Upper lobe of right lung (tissue), 1 donor: ENCODE measurements around the gene STK4. TPM values are rescaled to one million over a fixed set of nuclear protein-coding genes. Genes with fewer than 3 reads are reported as not detected.
"Not testable (repeated sequence)": the region's sequence is repeated elsewhere in the genome, so short reads cannot be mapped to it uniquely, and the experiment has no call there.

Source experiments
- ATAC-seq: fragments of 200-7000 bp; cut with Tn5 transposase; one replicate; pipeline ENCODE4 v1.9.1; 2020; ENCODE audit warnings: mild to moderate bottlenecking, moderate library complexity
- DNase-seq: peaks from one replicate; pipeline ENCODE4 v3.0.0-alpha.2; 2020
- H3K27ac ChIP-seq: fragments of 200-600 bp; one replicate; pipeline ENCODE4 v1.8.0; 2022
- H3K27me3 ChIP-seq: fragments of 200-600 bp; one replicate; pipeline ENCODE4 v1.8.0; 2022; ENCODE audit warnings: mild to moderate bottlenecking
- H3K36me3 ChIP-seq: fragments of 200-600 bp; one replicate; pipeline ENCODE4 v1.8.0; 2022
- H3K4me1 ChIP-seq: fragments of 200-600 bp; one replicate; pipeline ENCODE4 v1.8.0; 2022
- H3K4me3 ChIP-seq: fragments of 200-600 bp; one replicate; pipeline ENCODE4 v1.8.0; 2022; ENCODE audit warnings: mild to moderate bottlenecking
- H3K9me3 ChIP-seq: fragments of 200-600 bp; one replicate; pipeline ENCODE4 v1.8.0; 2022
- CTCF ChIP-seq: fragments of 200-600 bp; IDR thresholded peaks from one replicate; pipeline ENCODE4 v1.8.0; 2022; ENCODE audit warnings: antibody characterized with exemption
- intact Hi-C: fragments of 100-400 bp; cut with DNase I; formaldehyde crosslinking; loops from one replicate; pipeline ENCODE4 v1.11.0; 2022
- total RNA-seq: library from RNA; stranded (reverse); fragmentation: NEBNext Ultra II Directional; extraction: Animal tissue kit (Norgen Biotek cat#: 25700); gene quantifications from one replicate; pipeline ENCODE4 v1.2.1, GENCODE V29; 2021
- donor health status: DM: no; HTN: yes; CAD: no; lungs with severe emphysema.

The STK4 gene
- total RNA-seq, 1 donor from 2014 or later = 52.6 TPM

DNA sequence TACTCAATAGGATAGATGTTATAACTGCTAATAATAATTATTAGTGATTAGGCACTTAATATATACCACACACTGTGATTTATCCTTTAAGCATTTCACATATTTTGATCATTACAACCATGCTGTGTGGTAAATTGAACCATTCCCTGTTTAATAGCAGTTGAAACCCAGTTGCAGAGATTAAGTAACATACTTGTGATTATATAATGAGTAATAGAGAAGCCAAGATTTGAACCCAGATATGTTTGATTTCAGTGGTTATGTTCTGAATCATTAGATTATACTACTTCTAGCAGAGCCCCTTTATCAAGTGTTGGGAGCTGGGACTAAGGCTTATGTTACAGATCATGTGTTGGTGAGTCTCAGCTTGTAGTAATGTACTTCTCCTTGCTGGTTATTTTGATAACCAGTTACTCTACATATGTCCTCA, 44.1 kb downstream of the STK4 start:
- no peak for ATAC-seq
- Histone ChIP-seq H3K27me3 (no peaks in the 10 kb centered on the region), H3K36me3 (peaks cover 86% of the 10 kb centered on the region), H3K9me3 (no peaks in the 10 kb centered on the region), H3K4me1 (no peaks in the 10 kb centered on the region), H3K27ac (no peak overlapping the region), H3K4me3 (no peak overlapping the region)
- TF ChIP-seq CTCF = no peak
- DNase-seq = no peak
- intact Hi-C loops = no loop called here

DNA sequence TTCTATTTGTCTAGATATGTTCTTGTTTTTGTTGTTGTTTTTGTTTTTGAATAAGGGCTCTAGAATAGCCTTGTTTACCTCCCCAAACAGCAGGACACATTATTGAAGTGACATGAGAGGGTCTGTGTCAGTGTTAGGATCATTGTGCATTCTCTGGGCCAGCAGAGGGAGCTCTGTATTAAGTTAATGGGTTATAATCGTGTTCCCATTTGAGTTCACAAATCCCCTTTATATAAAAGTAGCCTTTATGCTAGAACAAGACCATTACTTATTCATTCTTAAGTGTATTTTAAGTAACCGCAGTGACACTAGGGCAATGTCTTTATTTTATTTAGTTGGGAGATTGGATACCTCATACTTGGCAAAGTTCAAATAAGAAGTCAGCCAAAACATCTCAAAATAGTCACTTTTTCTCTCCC, 44.8 kb downstream of the STK4 start:
- no peaks in the 10 kb centered on the region for H3K4me1 ChIP-seq
- ATAC-seq (peak; percentile 75), DNase-seq (no peak)
- H3K9me3 ChIP-seq = no peaks in the 10 kb centered on the region
- TF ChIP-seq CTCF = peak; percentile 80
- no peak overlapping the region for H3K27ac ChIP-seq
- intact Hi-C loops = no loop called here
- H3K36me3 ChIP-seq = peaks cover 85% of the 10 kb centered on the region
- no peak overlapping the region for H3K4me3 ChIP-seq
- H3K27me3 ChIP-seq = no peaks in the 10 kb centered on the region

DNA sequence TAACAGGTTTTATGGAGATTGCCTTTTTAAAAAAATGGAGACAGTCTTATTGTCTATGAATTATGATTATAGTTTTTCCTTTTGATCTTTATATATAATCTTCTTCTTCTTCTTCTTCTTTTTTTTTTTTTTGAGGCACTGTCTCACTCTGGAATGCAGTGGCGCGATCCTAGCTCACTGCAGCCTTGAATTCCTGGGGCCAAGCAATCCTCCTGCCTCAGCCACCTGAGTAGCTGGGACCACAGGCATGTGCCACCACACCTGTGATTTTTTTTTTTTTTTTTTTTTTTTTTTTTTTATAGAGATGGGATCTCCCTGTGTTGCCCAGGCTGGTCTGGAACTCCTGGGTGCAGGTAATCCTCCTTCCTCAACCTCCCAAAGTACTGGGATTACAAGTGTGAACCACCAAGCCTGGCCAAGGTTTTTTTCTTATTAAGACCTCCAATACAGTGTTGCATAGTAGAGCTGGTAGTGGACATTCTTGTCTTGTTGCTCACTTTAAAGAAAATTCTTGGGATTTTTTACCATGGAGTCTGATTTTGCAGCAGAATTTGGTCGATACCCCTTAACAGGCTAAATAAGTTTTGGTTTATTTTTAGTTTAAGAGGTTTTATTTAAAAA, 46.5 kb downstream of the STK4 start:
- H3K4me3 ChIP-seq = no peak overlapping the region
- TF ChIP-seq CTCF = no peak
- H3K4me1 ChIP-seq = no peaks in the 10 kb centered on the region
- H3K36me3 ChIP-seq = peaks cover 84% of the 10 kb centered on the region
- no peak for ATAC-seq
- no peak for DNase-seq
- intact Hi-C loops = no loop called here
- H3K9me3 ChIP-seq = no peaks in the 10 kb centered on the region
- H3K27me3 ChIP-seq = no peaks in the 10 kb centered on the region
- no peak overlapping the region for H3K27ac ChIP-seq

DNA sequence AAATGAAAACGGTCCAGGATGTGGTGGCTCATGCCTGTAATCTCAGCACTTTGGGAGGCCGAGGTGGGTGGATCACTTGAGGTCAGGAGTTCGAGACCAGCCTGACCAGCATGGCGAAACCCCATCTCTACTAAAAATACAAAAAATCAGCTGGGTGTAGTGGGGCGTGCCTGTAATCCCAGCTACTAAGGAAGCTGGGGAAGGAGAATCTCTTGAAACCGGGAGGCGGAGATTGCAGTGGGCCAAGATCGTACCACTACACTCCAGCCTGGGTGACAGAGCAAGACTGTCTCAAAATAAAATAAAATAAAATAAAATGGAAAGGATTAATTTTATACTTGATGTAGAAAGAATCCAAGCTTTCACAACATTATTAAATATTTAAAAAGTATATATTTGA, 47.8 kb downstream of the STK4 start:
- intact Hi-C loops, ATAC-seq, H3K9me3 ChIP-seq, H3K4me3 ChIP-seq, H3K27ac ChIP-seq, DNase-seq, H3K4me1 ChIP-seq, H3K27me3 ChIP-seq: not testable (repeated sequence)
- peaks cover 73% of the 10 kb centered on the region for H3K36me3 ChIP-seq

DNA sequence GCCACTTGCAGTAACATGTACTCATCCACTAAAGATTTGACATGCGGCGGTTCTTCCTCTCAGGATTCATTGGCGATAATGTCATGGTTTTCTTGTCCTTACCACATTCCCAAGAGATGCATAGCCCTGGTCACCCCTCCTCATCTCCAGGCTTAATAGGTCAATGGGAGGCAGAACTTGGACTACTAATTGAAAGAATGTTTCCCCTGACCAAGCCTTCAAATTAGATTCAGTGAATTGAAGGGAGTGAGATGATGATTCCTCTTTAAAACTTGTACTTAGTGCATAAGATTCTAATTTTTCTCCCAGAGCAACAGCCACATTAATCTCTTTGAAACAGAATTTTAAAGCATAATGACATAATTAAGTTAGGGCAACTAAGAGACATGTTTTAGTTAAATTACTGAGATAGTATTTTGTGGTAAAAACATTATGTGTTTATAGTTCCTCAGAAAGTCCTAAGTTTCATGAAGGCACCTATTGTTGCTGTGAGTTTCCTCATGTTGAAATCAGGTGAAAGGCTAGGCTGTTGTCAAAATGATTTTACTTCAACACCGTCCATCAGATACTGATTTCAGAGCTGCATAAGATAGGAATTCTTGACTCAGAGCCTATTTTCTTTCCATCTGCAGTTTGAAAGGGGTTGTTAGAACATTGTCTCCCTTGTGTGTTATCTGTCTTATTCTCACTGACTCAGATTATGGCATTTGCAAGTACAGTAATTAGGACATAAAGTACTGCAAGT, 48.5 kb downstream of the STK4 start:
- H3K27ac ChIP-seq = no peak overlapping the region
- H3K4me1 ChIP-seq = peaks cover 5% of the 10 kb centered on the region
- no peak for TF ChIP-seq CTCF
- ATAC-seq (no peak), DNase-seq (no peak)
- H3K27me3 ChIP-seq = no peaks in the 10 kb centered on the region
- no peaks in the 10 kb centered on the region for H3K9me3 ChIP-seq
- H3K36me3 ChIP-seq = peaks cover 70% of the 10 kb centered on the region
- H3K4me3 ChIP-seq = no peak overlapping the region
- intact Hi-C loops = no loop called here

GRCh38 chr20:45016089-45016671, 49.9 kb downstream of the STK4 start:
- TF ChIP-seq CTCF = no peak
- Histone ChIP-seq H3K27me3 (no peaks in the 10 kb centered on the region), H3K36me3 (peaks cover 65% of the 10 kb centered on the region)

More at GRCh38 chr20:45016089-45016671, 49.9 kb downstream of the STK4 start:
- ATAC-seq (no peak), DNase-seq (no peak)
- intact Hi-C loops = no loop called here
- peaks cover 5% of the 10 kb centered on the region for H3K4me1 ChIP-seq
- H3K9me3 ChIP-seq = no peaks in the 10 kb centered on the region
- no peak overlapping the region for H3K4me3 ChIP-seq
- no peak overlapping the region for H3K27ac ChIP-seq
